Suppressor macrophage treated with lipopolysaccharide for 4 hours (primary cell): ENCODE results near the gene DUOXA2.
"Not testable (repeated sequence)": the region's sequence is repeated elsewhere in the genome, so short reads cannot be mapped to it uniquely, and the experiment has no call there.

Experiments used
- DNase-seq: peaks from one replicate; pipeline ENCODE4 v3.0.0-alpha.2; 2020

Gene DUOXA2

DNA sequence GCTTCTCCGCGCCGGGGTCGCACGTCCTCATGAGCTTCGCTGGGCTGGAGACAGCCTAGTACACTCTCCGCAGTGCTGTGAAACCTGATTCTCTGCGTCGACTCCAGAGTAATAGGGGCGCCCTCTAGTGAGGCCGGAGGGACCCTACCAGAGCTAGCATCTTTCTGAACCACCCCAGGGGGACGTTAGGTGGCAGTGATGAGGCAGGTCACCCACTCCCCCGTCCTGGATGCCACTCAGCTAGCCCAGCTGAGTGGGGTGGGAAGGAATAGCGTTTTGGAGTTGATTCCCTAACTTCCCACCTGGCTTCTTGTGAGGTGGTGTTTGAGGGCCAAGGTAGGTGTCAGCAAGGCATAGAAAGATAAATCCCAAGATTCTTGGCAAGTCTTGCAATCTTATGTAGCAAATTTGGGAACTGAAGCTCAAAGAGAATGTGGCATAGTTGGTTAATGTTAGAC lies 4.0 kb downstream of the DUOXA2 start:
- peak; percentile 91 for DNase-seq

- DNase-seq = no peak
These were observed 4.9 kb downstream of the DUOXA2 start for GRCh38 chr15:45118996-45119395.

- no peak for DNase-seq
These were observed 6.2 kb downstream of the DUOXA2 start for GRCh38 chr15:45120081-45120972.

DNA sequence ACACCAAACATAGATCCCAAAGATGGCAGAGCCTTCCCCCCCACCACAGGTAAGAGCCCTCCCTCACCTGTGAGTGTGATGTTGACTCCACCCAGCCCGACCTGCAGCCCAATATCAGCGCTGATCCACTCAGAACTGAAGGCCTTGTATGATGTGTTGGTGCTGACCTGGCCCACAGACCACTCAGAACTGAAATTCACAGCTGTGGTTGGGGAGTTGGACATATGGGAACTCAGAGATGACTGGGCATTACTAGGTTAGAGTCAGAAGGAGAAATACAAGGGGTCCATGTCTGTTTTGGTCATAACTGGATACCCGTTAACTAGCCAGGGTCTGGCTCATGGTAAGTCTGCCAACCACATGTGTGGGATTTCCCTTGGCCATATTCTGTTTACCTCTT lies 6.9 kb downstream of the DUOXA2 start:
- DNase-seq = no peak

DNA sequence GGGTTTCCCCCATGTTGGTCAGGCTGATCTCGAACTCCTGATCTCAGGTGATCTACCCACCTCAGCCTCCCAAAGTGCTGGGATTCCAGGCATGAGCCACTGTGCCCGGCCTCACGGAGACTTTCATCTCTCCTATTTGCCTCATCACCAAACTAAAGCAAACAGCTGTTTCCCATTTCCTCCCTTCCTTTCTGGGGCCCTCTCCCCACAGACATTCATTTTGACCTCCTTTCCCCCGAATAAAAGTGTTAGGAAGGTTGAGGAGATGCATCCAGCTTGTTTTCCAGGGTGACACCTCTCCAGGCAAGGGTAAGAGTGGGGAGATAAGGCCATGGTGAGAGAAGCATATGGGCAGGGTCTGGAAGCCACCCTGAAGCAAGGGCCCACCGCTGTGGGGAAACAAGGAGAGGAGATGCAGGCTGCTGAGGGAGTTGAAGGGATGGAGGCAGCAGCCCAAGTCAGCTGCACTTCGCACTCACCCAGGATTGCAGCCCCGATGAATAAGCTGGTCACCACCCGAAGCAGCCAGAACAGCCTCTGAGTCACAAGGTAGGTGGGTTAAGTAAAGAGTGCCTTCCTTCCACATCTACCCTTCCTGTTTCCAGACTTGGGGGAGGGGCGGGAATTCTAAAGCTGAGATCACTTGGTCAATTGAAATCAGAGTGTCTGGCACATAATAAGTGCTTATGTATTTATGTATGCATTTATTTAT lies 7.7 kb downstream of the DUOXA2 start:
- DNase-seq = peak; percentile 86

GRCh38 chr15:45122719-45123118 lies 8.6 kb downstream of the DUOXA2 start:
- no peak for DNase-seq

DNA sequence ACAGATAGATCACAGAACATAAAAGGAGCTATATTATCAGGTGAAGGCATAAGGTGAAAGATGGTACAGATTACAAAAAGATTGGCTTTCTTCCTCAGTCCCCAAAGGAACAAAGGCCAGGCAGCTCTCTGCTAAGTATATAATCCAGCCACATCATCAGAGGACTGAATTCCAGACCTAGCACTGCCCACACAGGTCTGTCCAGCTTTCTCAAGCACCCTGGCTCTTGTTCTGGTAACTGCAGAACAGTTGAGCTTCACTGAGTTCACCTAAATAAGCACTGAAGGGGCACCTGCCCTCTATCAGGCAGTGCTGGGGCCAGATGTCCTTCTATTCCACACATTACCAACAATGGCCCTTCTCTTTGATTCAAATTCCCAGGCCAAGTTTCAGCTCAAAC lies 9.3 kb downstream of the DUOXA2 start:
- no peak for DNase-seq

DNA sequence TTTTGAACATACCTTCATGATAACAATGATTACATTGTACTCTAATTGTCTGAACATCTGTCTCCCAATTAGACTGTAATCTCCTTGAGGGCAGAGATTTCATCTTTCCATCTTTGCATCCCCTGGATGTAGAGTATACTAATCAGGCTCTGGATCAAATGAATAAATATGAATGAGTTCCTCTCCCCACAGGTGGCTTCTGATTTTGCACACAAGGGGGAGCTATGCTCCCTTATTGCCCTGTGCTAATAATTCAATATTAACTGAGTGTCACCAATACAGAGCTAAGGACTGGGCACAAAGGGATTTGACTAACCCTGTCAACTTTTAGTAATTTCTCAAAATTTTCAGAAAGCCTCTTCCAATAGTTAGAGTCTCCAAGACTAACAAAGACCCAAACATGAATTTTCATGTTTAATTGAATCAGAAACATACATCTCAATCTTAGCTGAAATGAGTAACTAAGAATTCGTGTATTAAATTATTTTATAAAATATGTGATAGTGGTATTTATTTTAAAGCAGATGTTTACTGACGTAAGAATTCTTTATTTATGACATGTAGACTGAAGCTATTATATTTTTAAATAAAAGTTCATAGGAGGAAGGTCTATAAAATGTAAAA lies 12.5 kb downstream of the DUOXA2 start:
- peak; percentile 49 for DNase-seq

- DNase-seq = no peak
These were observed 15.0 kb downstream of the DUOXA2 start for GRCh38 chr15:45128971-45129639.

DNA sequence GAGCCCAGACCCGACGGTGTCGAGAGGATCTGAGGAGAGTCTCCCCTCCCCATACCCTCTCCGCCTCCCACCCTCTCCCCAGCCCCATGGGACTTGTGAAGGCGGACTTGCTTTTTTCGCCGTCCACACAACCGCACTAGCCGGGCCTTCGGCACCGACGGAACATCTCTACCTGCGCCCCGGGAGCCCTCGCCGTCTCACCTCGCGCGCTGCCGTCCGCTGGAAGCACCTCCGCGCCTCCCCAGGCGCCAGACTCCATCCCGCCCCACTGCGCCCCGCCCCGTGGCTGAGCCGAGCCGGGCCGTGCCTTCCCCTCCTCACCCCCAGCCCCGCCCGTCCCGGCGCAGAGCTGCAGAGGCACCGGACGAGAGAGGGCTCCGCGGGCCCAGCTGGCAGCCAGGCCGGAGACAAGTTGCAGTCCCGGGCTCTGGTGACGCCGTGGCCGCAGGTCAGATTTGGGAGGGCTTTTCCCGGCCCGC lies 15.6 kb downstream of the DUOXA2 start, which contains the start of the genes DUOX1 and DUOXA1:
DUOX1 (plus strand) TSS at position 344 of the 479 bp plus-strand sequence. CDS start 1,973 bp downstream, outside the sequence.
DUOXA1 (minus strand) TSS at position 229 of the 479 bp plus-strand sequence. CDS start 6,865 bp downstream, outside the sequence.
- no peak for DNase-seq

DNA sequence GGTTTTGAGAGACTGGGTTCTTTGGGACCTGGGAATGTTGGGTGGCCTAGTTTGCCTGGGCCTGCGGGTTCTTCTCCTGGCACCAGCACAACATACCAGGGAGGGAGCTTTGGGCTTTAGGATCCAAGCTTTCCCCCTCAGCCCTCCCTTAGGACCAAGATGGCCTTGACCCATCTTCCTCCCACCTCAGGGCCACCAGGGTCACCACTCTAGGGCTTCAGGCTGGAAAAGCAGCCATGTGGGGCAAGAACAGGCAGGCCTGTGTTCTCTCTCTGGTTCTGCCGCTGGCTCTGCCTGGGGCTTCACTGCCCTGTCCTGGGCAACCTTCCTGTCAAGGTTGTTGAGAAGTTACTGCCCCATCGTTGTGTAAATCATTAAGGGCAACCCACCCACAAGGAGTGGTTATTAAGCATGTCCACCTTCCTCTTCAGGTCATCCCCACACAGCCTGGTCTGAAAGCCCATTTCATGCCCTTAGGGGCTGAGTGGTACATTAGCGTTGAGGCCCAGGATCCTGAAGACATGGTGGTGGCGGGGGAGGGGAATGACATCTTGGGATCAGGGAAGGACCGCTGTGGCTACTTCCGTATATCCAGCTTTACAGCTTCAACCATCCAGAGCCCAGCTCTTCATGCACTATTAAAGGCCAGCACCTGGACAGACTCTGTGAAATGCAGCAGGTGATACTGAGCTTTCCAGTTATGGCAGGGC lies 16.3 kb downstream of the DUOXA2 start:
- DNase-seq = no peak

DNA sequence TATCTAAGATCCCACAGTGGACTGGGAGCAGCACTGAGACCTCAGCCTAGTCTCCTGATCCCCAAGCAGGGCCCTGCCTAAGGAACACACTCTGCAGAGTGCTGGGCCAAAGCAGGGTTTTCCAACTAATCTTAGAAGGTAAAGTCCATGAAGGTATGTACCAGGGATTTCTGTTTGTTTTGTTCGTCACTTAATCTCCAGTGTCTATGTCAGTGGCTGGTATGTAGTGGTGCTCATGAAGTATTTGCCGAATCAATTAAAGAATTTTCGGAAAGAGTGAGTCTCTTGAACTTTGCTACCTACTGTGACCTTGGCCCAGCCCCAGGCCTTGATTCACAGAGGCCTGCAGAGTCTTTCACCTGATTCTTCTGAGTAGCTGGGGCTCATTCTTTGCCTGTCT lies 17.4 kb downstream of the DUOXA2 start:
- DNase-seq = no peak

GRCh38 chr15:45132844-45133560 lies 18.9 kb downstream of the DUOXA2 start:
- no peak for DNase-seq

GRCh38 chr15:45133561-45133920 lies 19.4 kb downstream of the DUOXA2 start:
- no peak for DNase-seq

- no peak for DNase-seq
These were observed 19.9 kb downstream of the DUOXA2 start for GRCh38 chr15:45134046-45134445.

DNA sequence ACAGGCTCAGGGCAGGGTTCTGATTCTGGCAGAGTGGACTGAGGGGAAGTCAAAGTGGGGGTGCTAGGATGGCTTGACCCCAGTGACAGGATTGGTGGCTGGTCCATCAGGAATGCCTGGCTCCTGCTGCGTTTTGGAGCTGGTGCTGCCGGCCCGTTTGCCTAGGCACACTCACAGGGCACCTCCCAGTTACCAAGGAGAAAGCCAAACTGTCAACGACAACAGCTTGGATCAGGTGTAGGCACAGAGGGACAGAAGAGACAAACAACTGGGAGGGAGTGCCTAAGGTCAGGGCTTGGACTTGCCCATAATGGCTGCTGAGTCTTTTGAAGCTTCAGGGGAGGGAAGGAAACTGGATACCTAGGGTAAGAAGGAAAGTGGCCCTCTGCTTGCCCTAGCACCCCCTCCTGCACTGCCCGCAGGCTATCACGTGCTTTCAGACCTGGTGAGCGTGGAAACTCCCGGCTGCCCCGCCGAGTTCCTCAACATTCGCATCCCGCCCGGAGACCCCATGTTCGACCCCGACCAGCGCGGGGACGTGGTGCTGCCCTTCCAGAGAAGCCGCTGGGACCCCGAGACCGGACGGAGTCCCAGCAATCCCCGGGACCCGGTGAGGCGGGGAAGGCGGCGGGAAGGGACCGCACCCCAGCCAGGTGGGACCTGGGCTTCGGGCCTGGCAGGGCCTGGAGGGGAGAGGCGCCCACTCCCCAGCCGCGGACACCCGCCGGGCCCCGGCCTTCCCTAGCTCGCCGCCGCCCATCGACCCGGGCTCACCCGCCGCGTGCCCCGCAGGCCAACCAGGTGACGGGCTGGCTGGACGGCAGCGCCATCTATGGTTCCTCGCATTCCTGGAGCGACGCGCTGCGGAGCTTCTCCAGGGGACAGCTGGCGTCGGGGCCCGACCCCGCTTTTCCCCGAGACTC lies 20.8 kb downstream of the DUOXA2 start:
- DNase-seq = no peak

- not testable (repeated sequence) for DNase-seq
These were observed 21.7 kb downstream of the DUOXA2 start for GRCh38 chr15:45135705-45136377.

- DNase-seq = no peak
These were observed 22.2 kb downstream of the DUOXA2 start for GRCh38 chr15:45136378-45136764.

GRCh38 chr15:45137703-45138102 lies 23.6 kb downstream of the DUOXA2 start:
- DNase-seq = no peak
